PC-9 (cell line): ENCODE data around the gene SGK1. TPM values are rescaled to one million over a fixed set of nuclear protein-coding genes. Genes with fewer than 3 reads are reported as not detected.
A peak's percentile ranks its signal among the peaks of the same experiment; 100 is the strongest.

Source experiments
- BruUV-seq: library from RNA; stranded (reverse); fragments of 400-500 nt; replicated peaks from 2 replicates; lab custom pipeline; 2021; lab: Mats Ljungman, UMichigan
- CTCF ChIA-PET: fragments of 300-600 bp; sonication (Branson Sonifier 250); formaldehyde crosslinking; loops from one replicate; lab custom pipeline; 2022; ENCODE audit warnings: antibody characterized with exemption; lab: Charles Lee
- POLR2A ChIA-PET: fragments of 300-600 bp; sonication (Branson Sonifier 250); formaldehyde crosslinking; loops from one replicate; lab custom pipeline; 2022; ENCODE audit warnings: antibody characterized with exemption; ENCODE audit not compliant: unreplicated experiment; lab: Charles Lee
- DNase-seq, 2 experiments: peaks; one replicate each; pipeline versions ENCODE4 v3.0.0 to v3.0.0-alpha.2; 2015 to 2022; ENCODE audit warnings: mixed read lengths in 1 of 2
- H2AFZ ChIP-seq: fragments of 200-600 bp; sonication (generic); 2 replicates; pipeline ENCODE4 v1.8.1; 2017; ENCODE audit warnings: antibody characterized with exemption
- H3F3A ChIP-seq: fragments of 200-600 bp; sonication (generic); 2 replicates; pipeline ENCODE4 v1.8.1; 2017; ENCODE audit warnings: antibody characterized with exemption, mild to moderate bottlenecking, low read depth; ENCODE audit not compliant: insufficient read depth
- H3K27ac ChIP-seq: fragments of 200-600 bp; sonication (generic); 2 replicates; pipeline ENCODE4 v1.6.1; 2016; ENCODE audit warnings: mixed run types
- H3K27me3 ChIP-seq: fragments of 200-600 bp; sonication (generic); 2 replicates; pipeline ENCODE4 v1.6.1; 2016; ENCODE audit warnings: low read depth, mixed run types; ENCODE audit not compliant: insufficient read depth
- H3K36me3 ChIP-seq: fragments of 200-600 bp; sonication (generic); 2 replicates; pipeline ENCODE4 v1.6.1; 2016; ENCODE audit warnings: low read depth, mixed run types
- H3K4me1 ChIP-seq: fragments of 200-600 bp; sonication (generic); replicated peaks from 2 replicates; pipeline ENCODE4 v1.6.1; 2016; ENCODE audit warnings: mixed run types; ENCODE audit not compliant: insufficient read depth
- H3K4me2 ChIP-seq: fragments of 200-600 bp; sonication (generic); 2 replicates; pipeline ENCODE4 v1.6.1; 2017; ENCODE audit warnings: mixed run types
- H3K4me3 ChIP-seq: fragments of 200-600 bp; sonication (generic); 2 replicates; pipeline ENCODE4 v1.6.1; 2016; ENCODE audit warnings: mixed run types
- H3K79me2 ChIP-seq: fragments of 200-600 bp; sonication (generic); 2 replicates; pipeline ENCODE4 v1.6.1; 2017; ENCODE audit warnings: low read depth, mixed run types
- H3K9me2 ChIP-seq: fragments of 200-600 bp; sonication (generic); 2 replicates; pipeline ENCODE4 v1.8.1; 2017; ENCODE audit warnings: mild to moderate bottlenecking; ENCODE audit not compliant: insufficient read depth
- H3K9me3 ChIP-seq: fragments of 200-600 bp; sonication (generic); 2 replicates; pipeline ENCODE4 v1.8.1; 2016; ENCODE audit warnings: low read depth; ENCODE audit not compliant: insufficient read depth
- H4K20me1 ChIP-seq: fragments of 200-600 bp; sonication (generic); 2 replicates; pipeline ENCODE4 v1.8.1; 2017; ENCODE audit not compliant: insufficient read depth
- EZH2 ChIP-seq: fragments of 200-600 bp; sonication (generic); IDR thresholded peaks from 2 replicates; pipeline ENCODE4 v1.8.0; 2017; ENCODE audit warnings: antibody characterized with exemption, low read depth
- intact Hi-C: fragments of 100-400 bp; cut with micrococcal nuclease; formaldehyde crosslinking; loops from one replicate; pipeline ENCODE4 v1.10.0; 2022; ENCODE audit not compliant: unreplicated experiment
- total RNA-seq: library from RNA; stranded (reverse); gene quantifications from 2 replicates; pipeline ENCODE4 v1.2.3, GENCODE V29; 2021
- TF ChIP-seq, protein P1 (sequence below): fragments of 200-600 bp; sonication (generic); conservative IDR thresholded peaks from 2 replicates; pipeline ENCODE4 v1.6.1; 2017; ENCODE audit warnings: mixed run types, antibody characterized with exemption, mild to moderate bottlenecking, moderate library complexity

The SGK1 gene
- total RNA-seq, 1 experiment from 2014 or later, result 11.3 TPM

DNA sequence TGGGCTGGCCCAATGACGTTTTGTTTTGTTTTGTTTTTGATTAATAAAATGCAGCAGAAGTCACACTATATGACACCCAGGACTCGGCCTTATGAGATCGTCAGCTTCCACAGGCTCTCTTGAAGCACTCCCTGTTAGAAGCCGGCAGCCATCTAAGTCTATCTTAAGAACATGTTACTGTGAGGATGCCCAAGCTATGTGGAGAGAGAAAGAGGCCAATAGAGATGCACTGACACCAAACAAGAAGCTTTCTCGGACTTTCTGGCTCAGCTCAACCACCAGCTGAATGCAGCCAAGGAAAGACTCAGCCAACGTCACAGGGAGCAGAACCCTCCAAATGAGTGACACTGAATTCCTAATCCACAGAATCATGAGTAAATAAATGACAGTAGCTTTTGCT is 14.0 kb downstream of the SGK1 start:
- POLR2A ChIA-PET, result no interaction called here
- TF ChIP-seq, protein P1, sequence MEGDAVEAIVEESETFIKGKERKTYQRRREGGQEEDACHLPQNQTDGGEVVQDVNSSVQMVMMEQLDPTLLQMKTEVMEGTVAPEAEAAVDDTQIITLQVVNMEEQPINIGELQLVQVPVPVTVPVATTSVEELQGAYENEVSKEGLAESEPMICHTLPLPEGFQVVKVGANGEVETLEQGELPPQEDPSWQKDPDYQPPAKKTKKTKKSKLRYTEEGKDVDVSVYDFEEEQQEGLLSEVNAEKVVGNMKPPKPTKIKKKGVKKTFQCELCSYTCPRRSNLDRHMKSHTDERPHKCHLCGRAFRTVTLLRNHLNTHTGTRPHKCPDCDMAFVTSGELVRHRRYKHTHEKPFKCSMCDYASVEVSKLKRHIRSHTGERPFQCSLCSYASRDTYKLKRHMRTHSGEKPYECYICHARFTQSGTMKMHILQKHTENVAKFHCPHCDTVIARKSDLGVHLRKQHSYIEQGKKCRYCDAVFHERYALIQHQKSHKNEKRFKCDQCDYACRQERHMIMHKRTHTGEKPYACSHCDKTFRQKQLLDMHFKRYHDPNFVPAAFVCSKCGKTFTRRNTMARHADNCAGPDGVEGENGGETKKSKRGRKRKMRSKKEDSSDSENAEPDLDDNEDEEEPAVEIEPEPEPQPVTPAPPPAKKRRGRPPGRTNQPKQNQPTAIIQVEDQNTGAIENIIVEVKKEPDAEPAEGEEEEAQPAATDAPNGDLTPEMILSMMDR, result no peak
- no peak for TF ChIP-seq EZH2
- Histone ChIP-seq H3K4me2 (no peak overlapping the region), H3K27ac (no peak overlapping the region), H3K4me3 (no peak overlapping the region), H3K9me2 (no peaks in the 10 kb centered on the region), H2AFZ (no peak overlapping the region), H3K36me3 (no peaks in the 10 kb centered on the region), H4K20me1 (no peaks in the 10 kb centered on the region), H3K79me2 (no peaks in the 10 kb centered on the region), H3F3A (peaks cover 8% of the 10 kb centered on the region; the same call in 1 of the 2 replicates), H3K4me1 (peaks cover 11% of the 10 kb centered on the region), H3K9me3 (no peaks in the 10 kb centered on the region), H3K27me3 (no peaks in the 10 kb centered on the region)
- DNase-seq, result no peak
- CTCF ChIA-PET, result no interaction called here
- intact Hi-C loops, result no loop called here
- BruUV-seq, result no TSS peak

DNA sequence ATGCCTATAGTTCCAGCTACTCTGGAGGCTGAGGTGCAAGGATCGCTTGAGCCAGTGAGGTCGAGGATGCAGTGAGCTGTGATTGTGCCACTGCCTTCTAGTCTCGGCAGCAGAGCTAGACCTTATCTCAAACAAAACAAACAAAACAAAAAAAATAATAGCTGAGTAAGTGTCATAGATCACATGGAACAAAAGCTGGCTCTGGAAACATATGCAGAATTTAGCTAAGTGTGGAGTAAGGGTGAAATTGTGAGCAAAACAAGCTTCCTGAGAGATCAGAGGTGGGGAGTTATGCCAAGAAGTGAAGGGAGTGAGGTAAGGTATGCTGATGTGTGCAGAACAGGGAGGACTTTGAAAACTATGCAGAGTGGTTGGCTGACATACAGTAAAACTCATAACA is 18.7 kb downstream of the SGK1 start:
- H3K9me2 ChIP-seq, result no peaks in the 10 kb centered on the region
- no peaks in the 10 kb centered on the region for H3K79me2 ChIP-seq
- H3K36me3 ChIP-seq, result no peaks in the 10 kb centered on the region
- H3F3A ChIP-seq, result peaks cover 26% of the 10 kb centered on the region
- ChIA-PET POLR2A (interaction anchor here (0.7 kb wide), 1 partner anchor 53 kb away, joined by 5 read pairs; no protein-coding TSS in a partner anchor), CTCF (interaction anchor here (0.7 kb wide), 1 partner anchor 169 kb away, joined by 6 read pairs; no protein-coding TSS in a partner anchor)
- no peak overlapping the region for H2AFZ ChIP-seq
- peak overlapping the region; percentile 5 for H3K4me2 ChIP-seq
- no peaks in the 10 kb centered on the region for H4K20me1 ChIP-seq
- H3K27ac ChIP-seq, result no peak overlapping the region
- intact Hi-C loops, result loop anchor here (5.0 to 10.0 kb wide), 2 partner anchors 238 to 346 kb away; no protein-coding TSS in a partner anchor
- H3K9me3 ChIP-seq, result no peaks in the 10 kb centered on the region
- BruUV-seq, result no TSS peak
- TF ChIP-seq, protein P1, result no peak
- TF ChIP-seq EZH2, result no peak
- H3K4me3 ChIP-seq, result no peak overlapping the region
- no peaks in the 10 kb centered on the region for H3K27me3 ChIP-seq
- H3K4me1 ChIP-seq, result peaks cover 30% of the 10 kb centered on the region
- peak in 1 of 2 experiments; percentile 79 for DNase-seq

DNA sequence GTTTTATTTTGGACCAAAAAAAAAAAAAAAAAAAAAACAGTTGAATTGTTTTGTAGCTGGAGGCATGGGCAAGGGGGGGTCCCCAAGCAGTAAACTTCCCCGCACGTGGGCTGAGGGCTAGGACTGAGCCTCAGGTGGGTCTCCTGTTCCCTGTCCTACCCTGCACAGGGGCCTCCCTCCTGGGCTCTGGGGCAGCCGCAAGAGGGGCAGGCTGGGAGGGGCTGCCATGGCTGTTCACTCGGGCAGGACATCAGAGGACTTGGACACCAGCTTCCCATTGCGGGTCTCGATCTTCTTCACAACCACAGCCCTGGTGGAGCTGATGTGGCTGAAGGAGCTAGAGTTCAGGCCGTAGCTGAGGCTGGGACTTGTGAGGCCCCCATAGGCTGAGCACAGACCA is 21.1 kb downstream of the SGK1 start:
- no peaks in the 10 kb centered on the region for H4K20me1 ChIP-seq
- ChIA-PET CTCF (interaction anchor here (0.7 kb wide), 1 partner anchor 348 kb away, joined by 3 read pairs; no protein-coding TSS in a partner anchor), POLR2A (interaction anchor here (0.6 kb wide), 1 partner anchor 1554 kb away, joined by 6 read pairs; no protein-coding TSS in a partner anchor)
- DNase-seq, result no peak
- H3K9me2 ChIP-seq, result no peaks in the 10 kb centered on the region
- H3K27ac ChIP-seq, result no peak overlapping the region; the same call in 1 of the 2 replicates
- H3K9me3 ChIP-seq, result no peaks in the 10 kb centered on the region
- peaks cover 26% of the 10 kb centered on the region for H3F3A ChIP-seq
- H3K4me3 ChIP-seq, result no peak overlapping the region
- no peak for TF ChIP-seq EZH2
- TF ChIP-seq, protein P1, result no peak
- intact Hi-C loops, result loop anchor here (1.0 to 10.0 kb wide), 3 partner anchors 121 to 348 kb away; no protein-coding TSS in a partner anchor
- H3K4me2 ChIP-seq, result no peak overlapping the region
- H3K79me2 ChIP-seq, result no peaks in the 10 kb centered on the region
- no TSS peak for BruUV-seq
- no peaks in the 10 kb centered on the region for H3K36me3 ChIP-seq
- H2AFZ ChIP-seq, result no peak overlapping the region
- peaks cover 30% of the 10 kb centered on the region for H3K4me1 ChIP-seq
- no peaks in the 10 kb centered on the region for H3K27me3 ChIP-seq
